Calu3 (cell line): Measurements from ENCODE around the gene AFAP1. TPM values are rescaled to one million over a fixed set of nuclear protein-coding genes. Genes with fewer than 3 reads are reported as not detected.

Experiments
- BruUV-seq: library from RNA; stranded (reverse); fragments of 400-500 nt; replicated peaks from 2 replicates; lab custom pipeline; 2021; lab: Mats Ljungman, UMichigan
- CTCF ChIA-PET: fragments of 300-600 bp; sonication (Branson Sonifier 250); formaldehyde crosslinking; loops from one replicate; lab custom pipeline; 2022; ENCODE audit warnings: antibody characterized with exemption; lab: Charles Lee
- DNase-seq: peaks from one replicate; pipeline ENCODE4 v3.0.0; 2022
- H3K27ac Mint-ChIP-seq: one replicate; pipeline ENCODE4 v1.8.0; 2022; ENCODE audit warnings: mixed read lengths; ENCODE audit not compliant: unreplicated experiment
- H3K27me3 Mint-ChIP-seq: one replicate; pipeline ENCODE4 v1.8.0; 2022; ENCODE audit warnings: mixed read lengths; ENCODE audit not compliant: unreplicated experiment
- H3K36me3 Mint-ChIP-seq: one replicate; pipeline ENCODE4 v1.8.0; 2022; ENCODE audit warnings: mild to moderate bottlenecking, moderate library complexity, mixed read lengths; ENCODE audit not compliant: insufficient read depth, unreplicated experiment
- H3K4me1 Mint-ChIP-seq: one replicate; pipeline ENCODE4 v1.8.0; 2022; ENCODE audit warnings: mild to moderate bottlenecking, low read depth, mixed read lengths; ENCODE audit not compliant: unreplicated experiment
- H3K4me3 Mint-ChIP-seq: one replicate; pipeline ENCODE4 v1.8.0; 2022; ENCODE audit warnings: mild to moderate bottlenecking, low read depth, moderate library complexity, mixed read lengths; ENCODE audit not compliant: unreplicated experiment
- H3K9me3 Mint-ChIP-seq: one replicate; pipeline ENCODE4 v1.8.0; 2022; ENCODE audit warnings: low read depth, mixed read lengths; ENCODE audit not compliant: unreplicated experiment
- intact Hi-C: fragments of 100-400 bp; cut with micrococcal nuclease; formaldehyde crosslinking; loops from one replicate; pipeline ENCODE4 v1.10.0; 2022; ENCODE audit not compliant: unreplicated experiment
- total RNA-seq: library from RNA; stranded (reverse); gene quantifications from 2 replicates; pipeline ENCODE4 v1.2.3, GENCODE V29; 2022
- TF ChIP-seq, protein P1 (sequence below): fragments of 200-600 bp; IDR thresholded peaks from one replicate; pipeline ENCODE4 v1.8.0; 2022; ENCODE audit warnings: antibody characterized with exemption; ENCODE audit not compliant: unreplicated experiment

The AFAP1 gene
- total RNA-seq, 1 experiment from 2014 or later, result 40.1 TPM

DNA sequence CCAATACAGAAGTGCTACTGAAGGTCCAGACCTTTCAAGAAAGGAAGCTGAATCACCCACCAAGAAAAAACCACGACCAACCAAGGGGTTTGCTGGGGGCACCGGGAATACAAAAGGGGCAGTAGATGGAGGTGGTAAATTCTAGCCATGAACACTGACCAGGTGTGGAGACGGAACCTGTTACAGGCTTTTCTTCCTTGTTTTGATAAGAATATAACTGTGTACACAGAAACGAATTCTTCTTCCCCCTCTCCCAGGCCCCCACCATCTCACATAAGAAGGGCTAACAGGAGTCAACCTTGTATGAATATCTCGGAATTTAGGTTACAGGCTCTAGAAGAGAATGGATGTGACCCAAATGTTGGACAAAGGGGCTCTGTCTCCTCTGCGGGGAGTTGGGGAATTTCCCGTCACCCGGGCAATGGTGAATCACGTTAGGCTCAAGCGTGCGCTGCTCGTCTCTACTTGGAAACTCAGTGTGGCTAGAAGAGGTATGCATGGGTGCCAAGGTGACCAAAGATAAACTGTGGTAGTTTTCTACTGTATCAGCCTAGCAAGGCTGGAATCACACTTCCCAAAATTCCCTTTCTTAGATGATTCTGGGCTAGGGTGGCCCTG, 87.0 kb downstream of the AFAP1 start:
- H3K4me3 Mint-ChIP-seq, result no peak overlapping the region
- peak; percentile 65 for DNase-seq
- CTCF ChIA-PET, result no interaction called here
- intact Hi-C loops, result no loop called here
- TF ChIP-seq, protein P1, sequence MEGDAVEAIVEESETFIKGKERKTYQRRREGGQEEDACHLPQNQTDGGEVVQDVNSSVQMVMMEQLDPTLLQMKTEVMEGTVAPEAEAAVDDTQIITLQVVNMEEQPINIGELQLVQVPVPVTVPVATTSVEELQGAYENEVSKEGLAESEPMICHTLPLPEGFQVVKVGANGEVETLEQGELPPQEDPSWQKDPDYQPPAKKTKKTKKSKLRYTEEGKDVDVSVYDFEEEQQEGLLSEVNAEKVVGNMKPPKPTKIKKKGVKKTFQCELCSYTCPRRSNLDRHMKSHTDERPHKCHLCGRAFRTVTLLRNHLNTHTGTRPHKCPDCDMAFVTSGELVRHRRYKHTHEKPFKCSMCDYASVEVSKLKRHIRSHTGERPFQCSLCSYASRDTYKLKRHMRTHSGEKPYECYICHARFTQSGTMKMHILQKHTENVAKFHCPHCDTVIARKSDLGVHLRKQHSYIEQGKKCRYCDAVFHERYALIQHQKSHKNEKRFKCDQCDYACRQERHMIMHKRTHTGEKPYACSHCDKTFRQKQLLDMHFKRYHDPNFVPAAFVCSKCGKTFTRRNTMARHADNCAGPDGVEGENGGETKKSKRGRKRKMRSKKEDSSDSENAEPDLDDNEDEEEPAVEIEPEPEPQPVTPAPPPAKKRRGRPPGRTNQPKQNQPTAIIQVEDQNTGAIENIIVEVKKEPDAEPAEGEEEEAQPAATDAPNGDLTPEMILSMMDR, result no peak
- peaks cover 9% of the 10 kb centered on the region for H3K36me3 Mint-ChIP-seq
- peaks cover 10% of the 10 kb centered on the region for H3K4me1 Mint-ChIP-seq
- no peaks in the 10 kb centered on the region for H3K9me3 Mint-ChIP-seq
- BruUV-seq, result no TSS peak
- H3K27ac Mint-ChIP-seq, result peak overlapping the region; percentile 61
- no peaks in the 10 kb centered on the region for H3K27me3 Mint-ChIP-seq

DNA sequence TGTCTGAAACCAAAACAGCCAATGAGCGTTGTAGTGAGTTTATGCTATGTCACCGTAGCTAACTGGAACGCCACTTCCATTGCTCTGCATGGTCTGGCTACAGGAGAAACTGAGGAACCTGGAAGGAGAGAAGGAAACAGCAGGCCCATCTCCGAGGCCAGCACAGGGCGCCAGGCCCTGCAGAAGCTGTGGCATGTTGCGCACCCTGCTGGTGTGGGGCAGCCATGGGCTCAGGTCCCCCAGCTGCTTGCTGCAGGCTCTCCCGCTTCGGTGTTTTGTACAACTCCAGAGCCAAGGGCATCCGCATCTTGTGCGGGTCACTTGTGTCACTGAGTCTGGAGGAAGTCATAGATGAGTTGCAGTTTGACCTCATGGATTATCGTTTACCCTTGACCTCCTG, 89.2 kb downstream of the AFAP1 start:
- Mint-ChIP-seq H3K4me1 (peaks cover 10% of the 10 kb centered on the region), H3K27me3 (no peaks in the 10 kb centered on the region), H3K27ac (no peak overlapping the region), H3K4me3 (no peak overlapping the region), H3K36me3 (peaks cover 10% of the 10 kb centered on the region), H3K9me3 (no peaks in the 10 kb centered on the region)
- CTCF ChIA-PET, result no interaction called here
- intact Hi-C loops, result no loop called here
- no TSS peak for BruUV-seq
- DNase-seq, result no peak
- TF ChIP-seq, protein P1, result no peak

DNA sequence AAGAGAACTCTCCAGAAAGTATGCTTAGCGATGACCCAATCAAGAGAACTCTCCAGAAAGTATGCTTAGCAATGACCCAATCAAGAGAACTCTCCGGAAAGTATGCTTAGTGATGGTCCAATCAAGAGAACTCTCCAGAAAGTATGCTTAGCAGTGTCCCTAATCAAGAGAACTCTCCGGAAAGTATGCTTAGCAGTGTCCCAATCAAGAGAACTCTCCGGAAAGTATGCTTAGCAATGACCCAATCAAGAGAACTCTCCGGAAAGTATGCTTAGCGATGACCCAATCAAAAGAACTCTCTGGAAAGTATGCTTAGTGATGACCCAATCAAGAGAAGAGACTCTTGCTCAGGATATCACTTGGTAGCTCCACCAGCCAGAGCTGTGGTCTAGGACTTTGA, 92.5 kb downstream of the AFAP1 start:
- CTCF ChIA-PET, result no interaction called here
- Mint-ChIP-seq H3K4me3 (no peak overlapping the region), H3K27ac (no peak overlapping the region), H3K36me3 (peaks cover 13% of the 10 kb centered on the region), H3K9me3 (no peaks in the 10 kb centered on the region), H3K4me1 (peaks cover 19% of the 10 kb centered on the region), H3K27me3 (no peaks in the 10 kb centered on the region)
- no TSS peak for BruUV-seq
- TF ChIP-seq, protein P1, result no peak
- intact Hi-C loops, result no loop called here
- DNase-seq, result no peak

DNA sequence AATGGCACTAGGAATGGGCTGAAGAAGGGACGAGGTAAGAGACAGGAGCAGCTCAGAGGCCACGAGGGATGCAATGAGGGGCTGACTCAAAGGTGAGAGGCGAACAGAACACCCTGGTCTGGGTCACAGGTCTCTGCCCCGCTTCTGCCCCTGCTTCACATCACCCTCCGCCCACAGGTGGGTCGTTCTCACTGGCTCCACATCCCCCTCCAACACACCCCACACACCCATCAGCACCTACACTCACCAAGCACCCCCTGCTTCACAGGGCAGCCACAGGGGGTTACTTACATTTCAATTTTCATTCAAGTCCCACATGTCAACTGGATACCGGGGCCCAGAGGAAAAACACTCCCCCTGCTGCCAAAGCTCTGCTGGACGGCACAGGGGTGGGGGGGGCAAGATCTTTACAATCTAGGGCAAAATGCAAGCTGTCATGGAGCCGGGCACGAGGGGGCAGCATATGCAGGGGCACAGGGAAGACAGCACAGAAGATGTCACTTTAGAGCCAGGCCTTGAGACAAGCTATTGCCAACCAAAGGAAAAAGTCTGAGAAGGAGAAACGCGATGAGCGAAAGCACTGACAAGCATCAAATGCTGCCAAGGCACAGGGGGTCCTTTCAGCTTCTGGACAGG, 94.0 kb downstream of the AFAP1 start:
- CTCF ChIA-PET, result no interaction called here
- BruUV-seq, result no TSS peak
- TF ChIP-seq, protein P1, result no peak
- Mint-ChIP-seq H3K36me3 (peaks cover 24% of the 10 kb centered on the region), H3K27ac (no peak overlapping the region), H3K4me3 (no peak overlapping the region), H3K4me1 (peaks cover 15% of the 10 kb centered on the region), H3K27me3 (no peaks in the 10 kb centered on the region), H3K9me3 (no peaks in the 10 kb centered on the region)
- no peak for DNase-seq
- intact Hi-C loops, result no loop called here
